Mesendoderm (in vitro differentiated cells): ENCODE data around the gene VWF.
A peak's percentile ranks its signal among the peaks of the same experiment; 100 is the strongest.

ENCODE experiments used
- DNase-seq: peaks from one replicate; pipeline ENCODE4 v3.0.0; 2013
- H2AK5ac ChIP-seq: 2 replicates; pipeline ENCODE4 v1.6.1; 2013; ENCODE audit warnings: low read length, inconsistent platforms
- H2BK120ac ChIP-seq: 2 replicates; pipeline ENCODE4 v1.6.1; 2013; ENCODE audit warnings: low read depth, mild to moderate bottlenecking, low read length, moderate library complexity, mixed read lengths
- H2BK15ac ChIP-seq: replicated peaks from 2 replicates; pipeline ENCODE4 v1.6.1; 2013; ENCODE audit warnings: low read depth, mild to moderate bottlenecking, moderate library complexity
- H2BK5ac ChIP-seq: 2 replicates; pipeline ENCODE4 v1.6.1; 2013; ENCODE audit warnings: low read length, inconsistent platforms
- H3K18ac ChIP-seq: 2 replicates; pipeline ENCODE4 v1.6.1; 2013; ENCODE audit warnings: mild to moderate bottlenecking, low read length, mixed read lengths
- H3K23ac ChIP-seq: one replicate; pipeline ENCODE4 v1.6.1; 2013; ENCODE audit warnings: low read length
- H3K27ac ChIP-seq: 2 replicates; pipeline ENCODE4 v1.5.1; 2013; ENCODE audit warnings: low read depth, mild to moderate bottlenecking, inconsistent platforms, low read length, moderate library complexity
- H3K27me3 ChIP-seq: 2 replicates; pipeline ENCODE4 v1.6.1; 2013; ENCODE audit warnings: low read length, control low read depth, mild to moderate bottlenecking, inconsistent platforms; ENCODE audit not compliant: insufficient read depth, poor library complexity
- H3K36me3 ChIP-seq: 2 replicates; pipeline ENCODE4 v1.6.1; 2013; ENCODE audit warnings: low read length, inconsistent platforms; ENCODE audit not compliant: control insufficient read depth, insufficient read depth
- H3K4ac ChIP-seq: one replicate; pipeline ENCODE4 v1.6.1; 2013; ENCODE audit warnings: low read depth, mild to moderate bottlenecking, low read length, moderate library complexity
- H3K4me1 ChIP-seq: 2 replicates; pipeline ENCODE4 v1.6.1; 2013; ENCODE audit warnings: low read depth, low read length, inconsistent platforms; ENCODE audit not compliant: control insufficient read depth
- H3K4me2 ChIP-seq: 2 replicates; pipeline ENCODE4 v1.6.1; 2013; ENCODE audit warnings: low read length
- H3K4me3 ChIP-seq: 2 replicates; pipeline ENCODE4 v1.5.1; 2013; ENCODE audit warnings: mild to moderate bottlenecking, low read length
- H3K56ac ChIP-seq: one replicate; pipeline ENCODE4 v1.6.1; 2013; ENCODE audit warnings: low read length
- H3K79me1 ChIP-seq: 2 replicates; pipeline ENCODE4 v1.6.1; 2013; ENCODE audit warnings: low read length, inconsistent platforms
- H3K79me2 ChIP-seq: 2 replicates; pipeline ENCODE4 v1.6.1; 2013; ENCODE audit warnings: mild to moderate bottlenecking, low read length; ENCODE audit not compliant: control insufficient read depth, insufficient read depth
- H3K9ac ChIP-seq: 2 replicates; pipeline ENCODE4 v1.6.1; 2013; ENCODE audit warnings: low read length, inconsistent platforms
- H4K5ac ChIP-seq: one replicate; pipeline ENCODE4 v1.6.1; 2013; ENCODE audit warnings: low read length
- H4K8ac ChIP-seq: one replicate; pipeline ENCODE4 v1.6.1; 2013; ENCODE audit warnings: low read depth, mild to moderate bottlenecking, control low read depth, low read length, moderate library complexity
- WGBS: extraction: QIAGEN DNeasy Blood & Tissue Kit; methylation state at CpG from one replicate; pipeline ENCODE4 v1.1.7; 2013; ENCODE audit warnings: low lambda C conversion rate, missing lambda C conversion rate; ENCODE audit not compliant: insufficient coverage; ENCODE audit errors: extremely low coverage; 5-methylcytosine and 5-hydroxymethylcytosine counted together

Gene VWF

DNA sequence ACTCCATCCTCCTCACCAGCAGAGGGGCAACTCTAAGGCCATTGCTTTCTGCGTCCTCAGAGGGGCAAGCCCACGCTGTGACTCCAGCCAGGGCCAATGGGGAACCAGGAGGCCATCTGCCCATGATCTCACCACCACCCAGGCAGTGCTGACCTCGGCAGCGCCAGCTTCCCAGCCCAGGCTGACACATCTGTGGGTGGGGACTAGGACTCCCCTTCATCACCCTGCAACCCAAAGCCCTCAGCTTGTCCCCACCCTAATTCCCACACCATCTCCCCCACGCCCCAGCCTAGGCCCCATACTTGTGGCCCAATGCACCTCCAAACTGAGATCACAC, 58.6 kb downstream of the VWF start:
- no peak overlapping the region for H3K27ac ChIP-seq
- H3K9ac ChIP-seq = no peak overlapping the region
- H3K4me1 ChIP-seq = no peaks in the 10 kb centered on the region
- H3K27me3 ChIP-seq = no peaks in the 10 kb centered on the region
- no peak overlapping the region for H3K18ac ChIP-seq
- no peak overlapping the region for H3K4ac ChIP-seq
- H3K79me2 ChIP-seq = no peaks in the 10 kb centered on the region
- H2BK120ac ChIP-seq = no peak overlapping the region
- no peak overlapping the region for H2AK5ac ChIP-seq
- H3K4me2 ChIP-seq = no peak overlapping the region
- no peak overlapping the region for H4K5ac ChIP-seq
- H2BK5ac ChIP-seq = no peak overlapping the region
- H3K56ac ChIP-seq = peak overlapping the region; percentile 17
- H3K23ac ChIP-seq = peak overlapping the region; percentile 59
- H3K79me1 ChIP-seq = no peaks in the 10 kb centered on the region
- no peaks in the 10 kb centered on the region for H3K36me3 ChIP-seq
- no peak overlapping the region for H3K4me3 ChIP-seq
- no peak for DNase-seq
- no peak overlapping the region for H2BK15ac ChIP-seq
- no CpG with 5 or more reads among the region's 5 CpGs for WGBS
- no peak overlapping the region for H4K8ac ChIP-seq

DNA sequence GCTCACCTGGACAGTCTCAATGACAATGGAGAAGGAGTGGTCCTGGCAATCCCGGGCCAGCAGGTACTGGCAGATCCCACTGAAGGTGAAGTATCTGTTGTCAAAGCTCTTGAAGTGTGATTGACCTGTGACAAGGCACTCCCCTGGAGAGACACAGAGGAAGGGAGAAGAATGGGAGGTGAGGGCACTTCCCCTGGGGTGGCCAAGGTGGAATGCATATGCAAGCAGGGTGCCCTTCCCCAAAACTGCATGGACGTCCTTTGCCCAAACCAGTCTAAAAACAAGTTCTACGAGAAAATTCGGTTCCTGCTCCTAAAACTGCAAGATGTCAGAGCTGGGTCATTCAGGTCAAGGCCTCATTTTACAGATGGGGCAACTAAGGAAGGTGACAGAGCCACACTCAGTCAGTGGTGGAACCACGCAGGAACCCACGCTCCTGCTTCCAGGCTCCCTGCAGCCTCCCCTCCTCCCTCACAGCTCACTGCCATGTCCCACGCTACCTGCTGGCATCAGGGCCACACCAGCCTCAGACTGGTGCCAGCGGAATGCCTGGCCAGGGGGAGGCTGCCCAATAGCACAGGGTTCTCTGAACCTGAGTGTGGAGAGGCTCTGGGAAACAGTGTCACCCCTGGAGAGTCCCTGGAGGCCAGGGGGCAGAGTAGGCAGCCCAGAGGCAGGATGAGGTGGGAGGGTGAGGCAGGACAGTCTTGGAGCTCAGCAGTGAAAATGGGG, 59.2 kb downstream of the VWF start:
- no peak overlapping the region for H2BK15ac ChIP-seq
- no peak overlapping the region for H2BK120ac ChIP-seq
- H3K79me2 ChIP-seq = no peaks in the 10 kb centered on the region
- no peaks in the 10 kb centered on the region for H3K36me3 ChIP-seq
- H3K27me3 ChIP-seq = no peaks in the 10 kb centered on the region
- no peaks in the 10 kb centered on the region for H3K79me1 ChIP-seq
- H4K8ac ChIP-seq = no peak overlapping the region
- peak overlapping the region; percentile 17 for H3K56ac ChIP-seq
- H3K4me3 ChIP-seq = no peak overlapping the region
- H4K5ac ChIP-seq = no peak overlapping the region
- no CpG with 5 or more reads among the region's 8 CpGs for WGBS
- no peak overlapping the region for H3K18ac ChIP-seq
- H3K23ac ChIP-seq = no peak overlapping the region
- H3K4me1 ChIP-seq = no peaks in the 10 kb centered on the region
- no peak overlapping the region for H2AK5ac ChIP-seq
- no peak overlapping the region for H3K4me2 ChIP-seq
- H3K4ac ChIP-seq = no peak overlapping the region
- no peak overlapping the region for H3K9ac ChIP-seq
- DNase-seq = no peak
- H2BK5ac ChIP-seq = no peak overlapping the region
- no peak overlapping the region for H3K27ac ChIP-seq

DNA sequence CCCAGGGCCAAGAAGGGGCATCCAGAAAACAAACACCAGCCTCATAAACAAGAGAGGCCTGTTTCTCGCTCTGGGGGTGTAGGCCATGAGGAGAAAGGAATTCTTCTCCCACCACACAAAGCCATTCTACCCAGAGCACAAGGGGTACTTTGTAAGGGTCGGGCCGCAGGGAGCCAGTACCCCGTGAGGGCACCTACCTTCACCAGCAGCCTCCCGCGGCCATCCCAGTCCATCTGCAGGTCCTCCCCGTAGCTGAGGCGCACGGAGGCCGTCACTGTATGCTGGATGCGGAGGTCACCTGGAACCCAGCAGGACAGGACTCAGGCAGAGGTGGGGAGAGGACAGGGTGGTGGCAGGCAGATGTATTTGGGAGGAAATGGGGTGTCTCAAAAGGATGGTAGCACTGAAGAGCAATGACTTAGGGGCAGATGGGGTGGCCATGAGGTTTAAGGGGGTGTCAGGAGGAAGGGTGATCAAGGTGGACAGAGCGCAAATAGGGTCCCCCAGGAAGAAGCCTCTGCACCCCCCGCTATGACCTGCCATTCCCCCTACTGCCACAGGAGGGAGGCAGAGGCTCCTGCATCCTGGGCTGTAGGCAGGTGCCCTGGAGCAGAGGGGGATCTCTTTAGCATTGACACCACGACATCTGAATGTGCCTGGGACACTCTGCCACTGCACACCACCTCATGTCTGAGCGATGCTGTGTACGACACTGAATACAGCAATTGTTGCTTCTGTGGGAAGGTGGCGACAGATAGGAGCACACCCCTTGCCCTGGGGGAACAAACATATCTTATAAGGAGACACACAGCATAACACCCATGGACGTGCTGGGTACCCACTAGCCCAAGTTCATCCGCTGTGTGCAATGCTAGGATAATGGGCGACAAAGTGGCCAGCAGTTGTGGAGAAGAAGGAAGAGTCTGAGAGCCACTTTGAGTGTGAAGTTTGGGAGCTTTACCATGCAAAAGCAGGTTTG, 61.4 kb downstream of the VWF start:
- no peak overlapping the region for H4K5ac ChIP-seq
- no peak overlapping the region for H3K18ac ChIP-seq
- H3K4me2 ChIP-seq = no peak overlapping the region
- H2BK120ac ChIP-seq = no peak overlapping the region
- no peak overlapping the region for H3K23ac ChIP-seq
- WGBS = no CpG with 5 or more reads among the region's 20 CpGs
- H2BK15ac ChIP-seq = no peak overlapping the region
- H3K56ac ChIP-seq = peak overlapping the region; percentile 28
- no peak overlapping the region for H3K4ac ChIP-seq
- H3K4me3 ChIP-seq = no peak overlapping the region
- DNase-seq = peak; percentile 69
- no peak overlapping the region for H4K8ac ChIP-seq
- no peak overlapping the region for H2BK5ac ChIP-seq
- no peaks in the 10 kb centered on the region for H3K36me3 ChIP-seq
- peaks cover 3% of the 10 kb centered on the region for H3K4me1 ChIP-seq
- no peaks in the 10 kb centered on the region for H3K79me1 ChIP-seq
- H3K79me2 ChIP-seq = no peaks in the 10 kb centered on the region
- no peaks in the 10 kb centered on the region for H3K27me3 ChIP-seq
- no peak overlapping the region for H2AK5ac ChIP-seq
- H3K9ac ChIP-seq = no peak overlapping the region
- H3K27ac ChIP-seq = no peak overlapping the region

DNA sequence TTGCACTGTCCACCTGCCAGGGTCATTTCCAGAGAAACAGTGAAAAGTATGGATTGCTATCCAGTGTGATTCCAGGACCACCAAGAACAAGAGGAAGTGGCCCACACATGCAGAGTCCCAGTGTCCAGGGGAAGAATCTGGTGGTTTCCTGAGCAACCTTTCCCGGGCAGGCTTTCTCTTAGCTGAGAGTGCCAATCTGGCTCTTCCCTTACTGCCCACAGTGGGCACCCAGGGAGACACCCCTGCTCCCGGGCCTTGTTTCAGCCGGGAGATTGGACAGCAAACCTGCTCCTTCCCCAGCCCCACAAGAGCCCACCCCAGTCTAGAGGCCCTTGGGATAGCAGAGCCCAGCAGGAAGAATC, 62.1 kb downstream of the VWF start:
- Histone ChIP-seq H4K8ac (no peak overlapping the region), H3K27me3 (no peaks in the 10 kb centered on the region), H2AK5ac (no peak overlapping the region), H3K4me1 (peaks cover 3% of the 10 kb centered on the region), H3K23ac (no peak overlapping the region), H2BK5ac (no peak overlapping the region), H3K4ac (no peak overlapping the region), H3K9ac (no peak overlapping the region), H3K79me2 (no peaks in the 10 kb centered on the region), H3K27ac (no peak overlapping the region), H3K4me2 (no peak overlapping the region), H3K18ac (no peak overlapping the region), H3K56ac (no peak overlapping the region), H3K36me3 (no peaks in the 10 kb centered on the region), H3K79me1 (no peaks in the 10 kb centered on the region), H3K4me3 (no peak overlapping the region), H2BK15ac (no peak overlapping the region), H2BK120ac (no peak overlapping the region), H4K5ac (no peak overlapping the region)
- no CpG with 5 or more reads among the region's 3 CpGs for WGBS
- DNase-seq = no peak

DNA sequence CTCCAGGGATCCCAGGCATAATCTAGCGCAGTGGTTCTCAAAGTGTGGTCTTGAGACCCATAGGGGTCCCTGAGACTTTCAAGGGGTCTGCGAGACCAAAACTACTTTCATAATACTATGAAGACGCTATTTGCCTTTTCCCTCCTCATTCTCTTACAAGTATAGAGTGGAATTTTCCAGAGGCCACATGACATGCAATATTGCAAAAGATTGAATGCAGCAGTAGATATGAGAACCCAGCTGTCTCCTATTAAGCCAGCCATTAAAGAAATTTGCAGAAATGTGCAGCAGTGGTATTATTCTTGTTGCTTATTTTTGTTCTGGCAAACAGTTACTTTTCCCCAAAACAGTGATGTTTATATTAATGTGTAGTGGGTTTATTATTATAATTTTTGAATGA, 62.8 kb downstream of the VWF start:
- H3K27me3 ChIP-seq = no peaks in the 10 kb centered on the region
- no CpG with 5 or more reads among the region's 3 CpGs for WGBS

More for the DNA sequence above, 62.8 kb downstream of the VWF start:
- Histone ChIP-seq H4K5ac (no peak overlapping the region), H2BK120ac (no peak overlapping the region), H3K36me3 (no peaks in the 10 kb centered on the region), H3K4me2 (no peak overlapping the region), H3K56ac (no peak overlapping the region), H4K8ac (no peak overlapping the region), H2AK5ac (no peak overlapping the region), H3K79me2 (no peaks in the 10 kb centered on the region), H2BK5ac (no peak overlapping the region), H3K23ac (no peak overlapping the region), H3K4me3 (no peak overlapping the region), H2BK15ac (no peak overlapping the region), H3K79me1 (no peaks in the 10 kb centered on the region), H3K27ac (no peak overlapping the region), H3K4me1 (peaks cover 6% of the 10 kb centered on the region), H3K9ac (no peak overlapping the region), H3K4ac (no peak overlapping the region), H3K18ac (no peak overlapping the region)
- DNase-seq = no peak
